ENCODE data around the gene LCN2.
A peak's percentile ranks its signal among the peaks of the same experiment; 100 is the strongest.

The LCN2 gene

DNA sequence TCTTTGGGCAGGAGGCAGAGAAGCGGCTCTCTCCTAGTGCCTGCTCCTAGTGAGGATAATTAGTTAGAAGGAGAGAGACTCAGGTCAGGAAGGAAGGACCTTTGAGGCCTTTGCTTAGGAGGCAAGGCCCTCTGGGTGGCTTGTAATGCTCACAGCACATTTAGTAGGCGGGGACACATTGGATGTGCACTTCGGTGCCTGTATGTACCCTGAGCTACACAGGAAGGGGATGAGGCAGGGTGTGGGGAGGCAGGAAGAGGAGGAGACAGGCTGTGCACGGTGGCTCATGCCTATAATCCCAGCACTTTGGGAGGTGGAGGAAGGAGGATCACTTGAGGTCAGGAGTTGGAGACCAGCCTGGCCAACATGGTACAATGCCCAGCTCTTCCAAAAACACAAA lies 7.2 kb upstream of the LCN2 start:
- Histone ChIP-seq H3K9me3 (ENCODE audit: severe bottlenecking) (no peaks in the 10 kb centered on the region), H3K36me3 (no peaks in the 10 kb centered on the region), H3K4me3 (ENCODE audit: low read depth, low read length) (no peak overlapping the region), H3K27ac (no peak overlapping the region), H3K27me3 (ENCODE audit: insufficient read depth, low read depth, severe bottlenecking) (no peaks in the 10 kb centered on the region)
- DNase-seq, result no peak
- TF ChIP-seq, protein P1, sequence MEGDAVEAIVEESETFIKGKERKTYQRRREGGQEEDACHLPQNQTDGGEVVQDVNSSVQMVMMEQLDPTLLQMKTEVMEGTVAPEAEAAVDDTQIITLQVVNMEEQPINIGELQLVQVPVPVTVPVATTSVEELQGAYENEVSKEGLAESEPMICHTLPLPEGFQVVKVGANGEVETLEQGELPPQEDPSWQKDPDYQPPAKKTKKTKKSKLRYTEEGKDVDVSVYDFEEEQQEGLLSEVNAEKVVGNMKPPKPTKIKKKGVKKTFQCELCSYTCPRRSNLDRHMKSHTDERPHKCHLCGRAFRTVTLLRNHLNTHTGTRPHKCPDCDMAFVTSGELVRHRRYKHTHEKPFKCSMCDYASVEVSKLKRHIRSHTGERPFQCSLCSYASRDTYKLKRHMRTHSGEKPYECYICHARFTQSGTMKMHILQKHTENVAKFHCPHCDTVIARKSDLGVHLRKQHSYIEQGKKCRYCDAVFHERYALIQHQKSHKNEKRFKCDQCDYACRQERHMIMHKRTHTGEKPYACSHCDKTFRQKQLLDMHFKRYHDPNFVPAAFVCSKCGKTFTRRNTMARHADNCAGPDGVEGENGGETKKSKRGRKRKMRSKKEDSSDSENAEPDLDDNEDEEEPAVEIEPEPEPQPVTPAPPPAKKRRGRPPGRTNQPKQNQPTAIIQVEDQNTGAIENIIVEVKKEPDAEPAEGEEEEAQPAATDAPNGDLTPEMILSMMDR (IDR thresholded peaks at IDR 0.05; ENCODE audit: low read depth, low read length), result no peak

DNA sequence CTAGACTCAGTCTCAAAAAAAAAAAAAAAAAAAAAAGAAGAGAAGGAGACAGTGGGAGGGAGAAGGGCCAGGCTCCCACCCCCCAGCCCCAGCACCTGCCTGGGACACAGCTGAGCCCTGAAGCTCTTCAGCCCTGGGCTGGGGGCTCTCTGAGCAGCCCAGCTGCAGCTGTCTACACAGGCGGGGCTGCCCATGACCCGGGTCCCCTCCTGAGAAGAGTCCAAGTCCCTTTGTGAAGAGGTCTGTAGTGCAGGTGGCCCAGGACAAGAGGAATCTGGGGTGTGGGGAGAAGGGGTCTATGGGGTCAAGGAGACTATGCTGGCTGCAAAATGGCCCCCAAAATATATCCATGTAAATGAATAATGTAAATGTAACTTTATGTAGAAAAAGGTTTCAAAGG lies 6.7 kb upstream of the LCN2 start:
- DNase-seq, result no peak
- no peak overlapping the region for H3K4me3 ChIP-seq (ENCODE audit: low read depth, low read length)
- TF ChIP-seq, protein P1 (IDR thresholded peaks at IDR 0.05; ENCODE audit: low read depth, low read length), result no peak
- no peaks in the 10 kb centered on the region for H3K36me3 ChIP-seq
- H3K9me3 ChIP-seq (ENCODE audit: severe bottlenecking), result no peaks in the 10 kb centered on the region
- no peak overlapping the region for H3K27ac ChIP-seq
- H3K27me3 ChIP-seq (ENCODE audit: insufficient read depth, low read depth, severe bottlenecking), result no peaks in the 10 kb centered on the region

DNA sequence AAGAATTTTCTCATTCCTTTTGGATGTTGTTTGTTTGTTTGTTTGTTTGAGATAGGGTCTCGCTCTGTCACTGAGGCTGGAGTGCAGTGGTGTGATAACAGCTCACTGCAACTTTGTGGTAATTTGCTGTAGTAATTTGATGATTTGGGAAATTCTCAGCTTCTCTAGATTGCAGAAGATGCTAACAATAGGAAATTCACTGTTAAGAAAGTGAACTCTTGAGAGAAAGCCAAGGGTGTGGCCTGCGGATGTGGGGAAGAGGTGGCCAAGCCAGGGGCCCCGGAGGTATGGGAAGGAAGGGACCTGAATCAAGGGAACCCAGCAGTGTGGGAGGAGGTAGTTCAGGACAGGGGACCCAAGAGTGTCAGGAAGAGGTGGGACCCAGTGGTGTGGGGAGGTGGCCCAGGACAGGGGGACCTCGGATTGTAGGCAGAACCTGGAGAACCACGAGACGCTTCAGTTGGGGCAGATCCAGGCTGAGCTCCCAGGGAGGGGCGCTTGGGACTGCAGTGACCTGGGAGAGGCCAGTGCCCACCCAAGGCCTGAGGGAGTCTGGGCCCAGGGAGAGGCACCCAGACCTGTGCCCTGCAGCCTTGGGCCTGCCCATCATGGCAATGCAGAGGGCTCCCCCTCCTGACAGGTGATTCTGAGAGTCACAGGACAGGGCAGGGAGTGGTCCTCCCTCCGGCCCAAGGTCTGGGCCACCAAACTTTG lies 5.6 kb upstream of the LCN2 start:
- no peak for DNase-seq
- Histone ChIP-seq H3K36me3 (no peaks in the 10 kb centered on the region), H3K27ac (no peak overlapping the region), H3K27me3 (ENCODE audit: insufficient read depth, low read depth, severe bottlenecking) (no peaks in the 10 kb centered on the region), H3K9me3 (ENCODE audit: severe bottlenecking) (no peaks in the 10 kb centered on the region), H3K4me3 (ENCODE audit: low read depth, low read length) (no peak overlapping the region)
- TF ChIP-seq, protein P1 (IDR thresholded peaks at IDR 0.05; ENCODE audit: low read depth, low read length), result 0 out of 2 replicates have a peak, but pooled peaks have one; percentile 15

DNA sequence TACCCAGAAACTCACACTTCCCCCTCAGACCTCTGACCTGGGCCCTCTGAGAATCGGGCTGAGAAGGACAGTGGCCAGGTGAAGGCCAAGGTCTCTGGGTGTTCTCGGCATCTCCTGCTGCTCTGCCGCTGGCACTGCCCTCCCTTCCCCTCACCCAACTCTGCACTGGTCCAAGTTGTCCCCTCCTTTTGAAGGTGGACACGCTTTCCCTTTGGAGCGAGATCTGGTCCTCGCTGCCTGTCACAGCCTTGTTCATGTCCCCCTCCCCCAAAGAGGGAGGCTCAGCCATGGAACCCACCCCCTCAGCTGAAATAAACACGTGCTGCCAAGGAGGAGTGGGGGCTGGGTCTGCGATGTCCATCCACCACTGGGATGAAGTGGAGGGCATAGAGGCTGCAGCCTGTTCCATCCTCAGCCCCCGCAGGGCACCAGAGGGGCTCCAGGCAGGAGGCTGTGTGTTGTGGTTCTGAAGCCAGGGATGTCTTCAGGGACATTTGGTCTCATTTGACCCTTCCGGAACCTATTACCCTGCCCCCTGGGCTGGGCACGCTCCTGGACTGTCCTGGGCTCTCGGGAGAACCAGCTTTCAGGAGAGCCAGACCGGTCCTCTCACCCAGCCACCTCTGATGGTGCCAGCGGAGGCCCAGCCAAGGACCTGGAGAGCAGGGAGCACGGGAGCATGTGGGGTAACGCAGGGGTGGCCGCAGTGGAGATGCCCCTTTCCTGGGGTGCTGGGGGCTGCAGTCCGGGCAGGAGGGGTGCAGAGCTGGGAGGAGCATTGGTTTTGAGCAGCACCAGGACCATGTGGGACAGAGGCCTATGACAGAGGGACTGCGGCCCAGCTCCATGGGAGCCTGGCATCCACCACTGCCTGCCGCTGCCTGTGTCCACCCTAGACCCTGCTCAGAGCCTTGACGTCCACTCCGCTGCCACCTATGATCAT lies 4.7 kb upstream of the LCN2 start:
- DNase-seq, result no peak
- H3K36me3 ChIP-seq, result no peaks in the 10 kb centered on the region
- H3K9me3 ChIP-seq (ENCODE audit: severe bottlenecking), result no peaks in the 10 kb centered on the region
- H3K4me3 ChIP-seq (ENCODE audit: low read depth, low read length), result no peak overlapping the region
- H3K27ac ChIP-seq, result no peak overlapping the region
- TF ChIP-seq, protein P1 (IDR thresholded peaks at IDR 0.05; ENCODE audit: low read depth, low read length), result no peak
- no peaks in the 10 kb centered on the region for H3K27me3 ChIP-seq (ENCODE audit: insufficient read depth, low read depth, severe bottlenecking)

DNA sequence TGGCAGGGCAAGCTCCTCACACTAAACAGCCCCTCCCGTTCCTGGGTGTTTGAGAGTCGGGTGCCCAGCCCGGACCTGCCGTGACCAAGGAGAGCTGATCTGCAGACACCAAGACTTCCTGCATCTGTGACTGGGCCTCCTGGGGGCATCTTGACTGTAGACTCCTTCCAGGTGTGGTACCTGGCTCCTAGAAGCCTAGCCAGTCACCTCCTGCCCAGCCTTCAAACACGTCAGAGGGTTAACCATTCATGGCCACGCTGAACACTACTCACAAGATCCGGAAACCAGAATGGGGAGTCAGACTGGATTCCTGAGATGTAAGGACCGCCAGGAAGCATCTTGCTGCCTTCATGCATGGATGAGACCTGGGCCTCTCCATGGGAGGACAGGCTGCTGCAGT lies 3.7 kb upstream of the LCN2 start:
- H3K4me3 ChIP-seq (ENCODE audit: low read depth, low read length), result no peak overlapping the region
- H3K27ac ChIP-seq, result 0 out of 2 replicates have a peak overlapping the region, but pooled peaks have one; percentile 16
- no peaks in the 10 kb centered on the region for H3K36me3 ChIP-seq
- no peak for DNase-seq
- H3K9me3 ChIP-seq (ENCODE audit: severe bottlenecking), result no peaks in the 10 kb centered on the region
- no peaks in the 10 kb centered on the region for H3K27me3 ChIP-seq (ENCODE audit: insufficient read depth, low read depth, severe bottlenecking)
- TF ChIP-seq, protein P1 (IDR thresholded peaks at IDR 0.05; ENCODE audit: low read depth, low read length), result no peak
